ENCODE measurements around the gene CCL28. TPM values are rescaled to one million over a fixed set of nuclear protein-coding genes. Genes with fewer than 3 reads are reported as not detected.

CCL28 gene
- total RNA-seq, 1 experiment from 2014 or later, result not detected

GRCh38 chr5:43412644-43413043 lies 453 bp upstream of the CCL28 start:
- H3K56ac ChIP-seq (ENCODE audit: insufficient read length, low read depth, low read length), result no peak overlapping the region
- no peak overlapping the region for H2BK120ac ChIP-seq (ENCODE audit: low read depth, low read length, poor library complexity, severe bottlenecking)
- Mint-ChIP-seq H3K36me3 (ENCODE audit: insufficient read depth in 1 of 3, low read depth in 3 of 3) (no peaks in the 10 kb centered on the region; a peak in 1 of 7 replicates), H3K27me3 (ENCODE audit: low read depth) (peaks cover 3% of the 10 kb centered on the region; the same call in 1 of the 2 replicates), H3K4me3 (no peak overlapping the region), H3K9me3 (no peaks in the 10 kb centered on the region), H3K27ac (no peak overlapping the region), H3K4me1 (peaks cover 5 to 6% of the 10 kb centered on the region in 2 experiments; a peak in 3 of 4 replicates)
- no peaks in the 10 kb centered on the region for H4K20me1 ChIP-seq (ENCODE audit: control insufficient read depth, insufficient read depth, insufficient read length)
- H3T11ph ChIP-seq (ENCODE audit: low read length), result no peak overlapping the region
- no CpG with 5 or more reads among the region's 1 CpG for WGBS (ENCODE audit: extremely low coverage, insufficient read length, low lambda C conversion rate)
- no peaks in the 10 kb centered on the region for H3K79me1 ChIP-seq (ENCODE audit: insufficient read depth, low read depth, low read length, poor library complexity, severe bottlenecking)
- H4K91ac ChIP-seq (ENCODE audit: insufficient read length, low read depth, low read length), result no peak overlapping the region
- H4K8ac ChIP-seq (replicated peaks; ENCODE audit: insufficient read length, low read depth, low read length), result no peak overlapping the region
- no peak overlapping the region for H3K4ac ChIP-seq (ENCODE audit: low read depth, low read length)
- TF ChIP-seq CTCF (conservative IDR thresholded peaks at IDR 0.05), result no peak
- H2BK5ac ChIP-seq (ENCODE audit: insufficient read length, low read length), result no peak overlapping the region
- no peak overlapping the region for H3K23ac ChIP-seq (ENCODE audit: insufficient read length, low read depth, low read length)
- H2AK5ac ChIP-seq (ENCODE audit: insufficient read length, low read length), result no peak overlapping the region
- H2BK20ac ChIP-seq (ENCODE audit: low read depth, low read length, poor library complexity, severe bottlenecking), result no peak overlapping the region
- no peak overlapping the region for H4K5ac ChIP-seq (ENCODE audit: insufficient read length, low read depth, low read length)
- H2BK15ac ChIP-seq (ENCODE audit: low read depth, low read length), result no peak overlapping the region
- H3K4me2 ChIP-seq (ENCODE audit: insufficient read depth, insufficient read length, low read length), result no peak overlapping the region
- H3K9me3 ChIP-seq (ENCODE audit: control insufficient read depth, low read depth, low read length), result no peaks in the 10 kb centered on the region
- no peak overlapping the region for H3K9ac ChIP-seq (ENCODE audit: extremely low read depth, insufficient read length, low read length)
- H3K18ac ChIP-seq (ENCODE audit: insufficient read length, low read depth, low read length), result no peak overlapping the region
- no peak for DNase-seq
- no peaks in the 10 kb centered on the region for H3K23me2 ChIP-seq (ENCODE audit: insufficient read length, low read depth, low read length, poor library complexity, severe bottlenecking)
- no peaks in the 10 kb centered on the region for H3K27me3 ChIP-seq (ENCODE audit: insufficient read depth, low read length)
- H3K14ac ChIP-seq (ENCODE audit: insufficient read depth, low read length), result no peak overlapping the region
- no peak overlapping the region for H2BK12ac ChIP-seq (ENCODE audit: insufficient read length, low read depth, low read length)
- H3K4me1 ChIP-seq (ENCODE audit: insufficient read depth, low read length), result no peaks in the 10 kb centered on the region
- H3K27ac ChIP-seq (ENCODE audit: insufficient read length, low read depth, low read length), result no peak overlapping the region
- H3K79me2 ChIP-seq (ENCODE audit: insufficient read depth, low read length), result no peaks in the 10 kb centered on the region
- no peak overlapping the region for H2AFZ ChIP-seq (ENCODE audit: low read length)

All from H9 (cell line).